NCI-H510A (cell line): Measurements from ENCODE around the gene NME2.
"Not testable (repeated sequence)": the region's sequence is repeated elsewhere in the genome, so short reads cannot be mapped to it uniquely, and the experiment has no call there.

ENCODE experiments used
- DNase-seq: peaks from one replicate; lab custom pipeline; 2025; lab: John Stamatoyannopoulos, UW

The NME2 gene

GRCh38 chr17:51153210-51154072 lies 12.8 kb upstream of the NME2 start, which contains the start of gene NME1:
Gene NME1 (plus strand): TSS chr17:51153559. CDS start chr17:51155655, 2,096 bp downstream.
- DNase-seq: peak; percentile 99

GRCh38 chr17:51154176-51154575 lies 12.0 kb upstream of the NME2 start:
- no peak for DNase-seq

- no peak for DNase-seq
These were observed 10.8 kb upstream of the NME2 start for GRCh38 chr17:51155416-51155815.

DNA sequence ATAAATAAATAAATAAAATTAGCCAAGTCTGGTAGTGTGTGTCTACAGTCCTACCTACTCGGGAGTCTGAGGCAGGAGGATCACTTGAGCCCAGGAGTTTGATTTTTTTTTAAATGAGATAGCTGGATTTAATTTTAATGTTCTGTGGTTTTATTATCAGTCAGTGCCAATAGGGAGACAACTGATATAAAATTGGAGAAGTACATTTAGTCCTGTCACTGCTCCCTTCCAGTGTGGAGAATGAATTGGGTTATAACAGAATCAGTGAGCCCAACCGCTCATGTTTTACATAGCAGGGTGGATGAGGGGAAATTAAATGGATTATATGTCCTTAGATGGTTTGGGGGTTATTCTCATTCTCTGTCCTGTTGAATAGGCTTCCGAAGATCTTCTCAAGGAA lies 6.6 kb upstream of the NME2 start:
- no peak for DNase-seq

DNA sequence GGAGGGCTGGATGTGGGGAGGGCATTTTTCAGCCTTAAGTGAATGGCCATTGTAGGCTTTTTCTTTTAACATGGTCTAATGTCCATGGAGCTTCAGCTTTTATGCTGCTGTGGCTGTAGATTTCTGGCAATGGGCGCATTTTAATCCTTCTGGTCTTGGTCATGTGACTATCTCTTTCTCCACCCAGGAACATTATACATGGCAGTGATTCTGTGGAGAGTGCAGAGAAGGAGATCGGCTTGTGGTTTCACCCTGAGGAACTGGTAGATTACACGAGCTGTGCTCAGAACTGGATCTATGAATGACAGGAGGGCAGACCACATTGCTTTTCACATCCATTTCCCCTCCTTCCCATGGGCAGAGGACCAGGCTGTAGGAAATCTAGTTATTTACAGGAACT lies 4.7 kb upstream of the NME2 start:
- DNase-seq: no peak

- DNase-seq: no peak
These were observed 1.1 kb upstream of the NME2 start for GRCh38 chr17:51164911-51165679.

- DNase-seq: no peak
These were observed 472 bp upstream of the NME2 start for GRCh38 chr17:51165680-51166197.

DNA sequence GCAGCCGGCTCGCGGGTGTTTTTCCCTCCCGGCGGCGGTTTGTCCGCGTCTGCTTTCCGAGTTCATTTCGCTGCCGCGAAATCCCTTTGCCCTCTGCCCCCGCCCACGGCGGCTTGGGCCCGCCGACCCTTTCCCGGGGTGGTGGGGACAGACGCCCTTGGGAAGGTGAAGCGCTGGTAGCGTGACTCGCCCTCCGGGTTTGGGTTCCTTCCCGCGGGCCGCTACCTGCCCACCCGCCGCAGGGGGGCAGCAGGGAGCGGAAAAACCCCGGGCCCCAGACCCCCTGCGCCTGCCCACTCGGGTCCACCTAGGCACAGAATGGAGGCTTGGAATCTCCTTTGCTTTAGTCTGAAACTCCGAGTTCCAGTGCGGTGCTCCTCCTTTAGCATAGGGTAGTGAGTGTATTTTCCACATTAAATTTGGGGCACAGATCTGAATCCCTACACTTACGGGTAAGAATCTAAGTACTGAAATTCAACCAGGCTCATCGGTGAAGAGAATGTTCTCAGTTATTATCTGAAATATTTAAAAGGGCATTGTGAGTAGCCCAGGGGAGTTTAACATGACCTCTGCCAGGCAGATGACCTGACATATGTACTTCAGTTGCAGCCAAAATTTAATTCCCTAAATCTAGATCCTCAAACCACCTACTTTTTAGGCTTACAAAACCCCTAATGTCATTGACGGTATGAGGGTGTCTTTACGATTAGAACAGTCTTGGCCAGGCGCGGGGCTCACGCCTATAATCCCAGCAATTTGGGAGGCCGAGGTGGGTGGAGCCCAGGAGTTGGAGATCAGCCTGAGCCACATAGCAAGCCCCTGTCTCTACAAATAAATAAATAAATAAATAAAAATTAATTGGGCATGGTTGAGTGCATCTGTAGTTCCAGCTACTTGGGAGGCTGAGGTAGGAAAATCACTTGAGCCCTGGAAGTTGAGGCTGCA lies 1.0 kb downstream of the NME2 start:
- peak; percentile 20 for DNase-seq

DNA sequence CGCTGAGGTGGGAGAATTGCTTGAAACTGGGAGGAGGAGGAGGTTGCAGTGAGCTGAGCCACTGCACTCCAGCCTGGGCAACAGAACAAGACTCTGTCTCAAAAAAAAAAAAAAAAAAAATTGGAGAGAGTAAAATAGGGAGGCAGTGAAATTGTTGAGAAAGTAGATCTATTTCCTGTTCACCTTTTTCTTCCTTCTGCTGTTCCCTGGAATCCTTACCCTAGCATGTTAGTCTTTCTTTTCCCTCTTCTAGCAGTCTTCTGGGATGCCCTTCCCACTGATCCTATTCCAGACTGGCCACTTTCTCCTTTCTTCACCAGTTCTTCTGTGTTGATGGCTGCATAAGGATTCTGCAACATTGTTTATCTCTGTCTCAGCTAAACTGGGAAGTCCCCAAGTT lies 3.1 kb downstream of the NME2 start:
- DNase-seq: no peak

DNA sequence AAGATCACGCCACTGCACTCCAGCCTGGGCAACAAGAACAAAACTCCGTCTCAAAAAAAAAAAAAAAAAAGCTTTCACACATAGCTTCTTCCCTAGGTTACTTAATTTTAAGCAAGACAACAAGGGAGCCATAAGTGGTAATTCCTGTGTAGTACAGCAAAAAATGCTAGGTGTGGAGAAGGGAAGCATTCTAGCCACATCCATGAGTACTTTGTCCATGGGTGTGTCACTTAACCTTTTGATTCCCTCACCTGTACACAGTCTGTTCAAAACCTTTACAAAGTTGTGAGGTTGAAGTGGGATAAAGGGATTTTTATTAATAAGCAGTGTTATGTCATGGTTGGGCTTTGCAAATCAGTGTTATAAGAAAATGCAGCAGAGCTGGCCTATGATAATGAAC lies 4.5 kb downstream of the NME2 start:
- DNase-seq: no peak

DNA sequence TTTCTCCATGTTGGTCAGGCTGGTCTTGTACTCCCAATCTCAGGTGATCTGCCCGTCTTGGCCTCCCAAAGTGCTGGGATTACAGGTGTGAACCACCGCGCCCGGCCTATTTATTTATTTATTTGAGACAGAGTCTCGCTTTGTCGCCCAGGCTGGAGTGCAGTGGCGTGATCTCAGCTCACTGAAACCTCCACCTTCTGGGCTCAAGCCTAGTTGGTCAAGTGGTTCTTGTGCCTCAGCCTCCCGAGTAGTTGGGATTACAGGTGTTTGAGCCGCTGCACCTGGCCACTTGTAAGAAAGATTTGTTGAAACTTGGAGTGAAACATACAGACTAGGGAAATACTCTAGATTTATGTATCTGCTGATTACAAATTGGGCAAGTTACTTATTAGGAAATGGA lies 5.8 kb downstream of the NME2 start:
- not testable (repeated sequence) for DNase-seq

- DNase-seq: no peak
These were observed 14.3 kb downstream of the NME2 start for GRCh38 chr17:51180486-51180885.

DNA sequence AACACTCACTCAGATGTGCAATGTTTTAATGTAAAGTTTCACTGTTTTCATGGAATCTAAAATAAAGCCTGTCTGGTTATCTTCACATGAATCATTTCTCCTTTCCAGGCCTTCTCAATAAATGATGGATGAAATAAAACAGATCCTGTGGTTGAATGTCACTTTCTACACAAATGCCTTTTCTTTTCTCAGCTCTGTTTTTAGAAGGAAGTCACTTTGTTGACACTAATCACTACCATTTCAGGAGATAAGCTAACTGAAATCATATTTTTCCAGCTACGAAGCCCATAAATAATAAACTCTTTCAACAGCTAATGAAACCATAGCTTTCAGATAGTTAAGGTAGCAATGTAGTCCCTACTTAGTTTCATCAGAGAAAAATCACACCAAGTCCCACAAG lies 17.9 kb downstream of the NME2 start:
- DNase-seq: no peak

DNA sequence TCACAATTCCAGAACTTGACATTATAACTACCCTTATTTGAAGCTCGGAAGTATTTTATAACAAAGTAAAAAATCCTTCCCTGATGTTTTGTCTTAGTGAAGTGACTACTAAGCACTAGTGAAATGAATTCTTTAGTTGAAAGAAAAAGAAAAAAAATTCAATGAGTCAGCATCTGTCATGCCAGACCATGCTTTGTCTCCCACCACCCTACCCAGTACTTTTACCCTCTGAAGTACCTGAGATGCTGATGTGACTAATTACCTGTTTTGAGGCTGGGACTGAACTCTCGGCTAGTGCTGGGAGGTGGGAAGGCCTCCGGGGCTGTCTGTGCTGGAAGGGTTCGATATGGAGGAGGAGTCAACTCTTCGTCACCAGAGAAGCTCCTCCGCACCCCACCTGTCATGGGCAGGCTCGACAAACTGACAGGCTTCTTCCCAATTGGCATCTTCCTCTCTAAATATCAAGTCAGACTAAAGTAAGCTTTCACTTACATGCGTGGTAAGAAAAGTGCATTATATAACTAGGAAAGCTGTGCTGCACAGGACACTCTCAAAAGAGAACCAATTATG lies 19.6 kb downstream of the NME2 start:
- no peak for DNase-seq

- no peak for DNase-seq
These were observed 22.1 kb downstream of the NME2 start for GRCh38 chr17:51188271-51188833.

DNA sequence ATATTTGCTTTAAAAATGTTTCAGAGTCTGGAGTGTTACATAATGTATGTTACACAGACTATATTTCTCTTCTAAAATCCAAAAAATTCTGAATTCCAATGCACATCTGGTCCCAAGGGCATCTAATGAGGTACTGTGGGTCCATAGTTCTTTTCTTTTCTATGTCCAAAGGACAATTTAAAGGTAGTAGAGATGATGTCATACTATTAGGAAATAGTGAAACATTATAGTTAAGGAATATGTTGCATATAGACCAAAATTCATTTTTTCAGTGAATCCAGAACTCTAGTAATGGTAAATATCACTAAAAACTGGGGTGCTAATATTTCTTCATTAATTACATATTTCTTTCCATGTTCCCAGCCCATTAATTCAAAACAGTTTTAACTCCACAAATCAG lies 23.0 kb downstream of the NME2 start:
- no peak for DNase-seq

DNA sequence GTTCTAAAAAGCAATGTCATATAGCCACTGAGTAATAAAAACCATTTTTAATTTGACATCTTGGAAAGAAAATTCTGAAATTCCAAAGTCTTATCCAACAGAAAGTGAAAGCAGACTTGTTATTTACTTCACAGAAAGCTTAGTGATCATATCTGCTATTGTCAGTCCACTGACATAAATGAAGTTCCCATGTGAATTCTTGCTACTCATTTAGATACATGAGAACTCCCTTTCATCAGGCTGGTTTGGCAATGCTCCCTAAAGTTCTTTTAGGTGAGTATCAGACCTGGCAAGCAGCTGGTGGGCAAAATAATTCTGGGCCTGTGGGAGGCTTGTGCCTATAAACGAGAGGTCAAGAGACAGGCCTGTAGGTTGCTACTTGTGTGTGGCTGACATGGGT lies 23.4 kb downstream of the NME2 start:
- DNase-seq: no peak

- DNase-seq: no peak
These were observed 25.7 kb downstream of the NME2 start for GRCh38 chr17:51191895-51192294.

GRCh38 chr17:51197754-51198153 lies 31.5 kb downstream of the NME2 start:
- no peak for DNase-seq

DNA sequence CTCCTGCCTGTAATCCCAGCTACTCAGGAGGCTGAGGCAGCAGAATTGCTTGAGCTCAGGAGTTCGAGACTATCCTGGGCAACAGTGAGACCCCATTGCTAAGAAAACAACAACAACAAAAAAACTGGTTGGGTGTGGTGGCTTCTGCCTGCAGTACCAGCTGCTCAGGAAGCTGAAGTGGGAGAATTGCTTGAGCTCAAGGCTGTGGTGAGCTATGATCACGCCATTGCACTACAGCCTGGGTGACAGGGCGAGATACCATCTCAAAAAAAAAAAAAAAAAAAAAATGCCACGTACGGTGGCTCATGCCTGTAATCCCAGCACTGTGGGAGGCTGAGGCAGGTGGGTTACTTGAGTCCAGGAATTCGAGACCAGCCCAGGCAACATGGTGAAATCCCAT lies 34.1 kb downstream of the NME2 start:
- no peak for DNase-seq

- DNase-seq: no peak
These were observed 34.6 kb downstream of the NME2 start for GRCh38 chr17:51200846-51201245.
